ENCODE results near the gene ATXN1. TPM values are rescaled to one million over a fixed set of nuclear protein-coding genes. Genes with fewer than 3 reads are reported as not detected.

ATXN1 gene
- total and polyA plus RNA-seq, 2 of the 13 experiments (the other 11 are each of a cell fraction or from before 2014, with no cell fraction given) = 20.7 to 39.5 TPM

GRCh38 chr6:16505711-16506357, 255.4 kb downstream of the ATXN1 start (continued):
- TF ChIP-seq AKNA (CRISPR knock-in tag; IDR thresholded peaks at IDR 0.05; ENCODE audit: borderline replicate concordance) (no peak), TRAFD1 (CRISPR knock-in tag; IDR thresholded peaks at IDR 0.05; ENCODE audit: borderline replicate concordance) (no peak), ATF1 (CRISPR knock-in tag; IDR thresholded peaks at IDR 0.05) (no peak), SMARCE1 (IDR thresholded peaks at IDR 0.05; ENCODE audit: borderline replicate concordance) (no peak), ZNF709 (CRISPR knock-in tag; IDR thresholded peaks at IDR 0.05) (no peak), ZNF720 (CRISPR knock-in tag; IDR thresholded peaks at IDR 0.05) (no peak), RBM22 (optimal IDR thresholded peaks at IDR 0.05; ENCODE audit: low read length) (no peak)
